HepG2 (cell line): ENCODE results near the gene ESYT3. TPM values are rescaled to one million over a fixed set of nuclear protein-coding genes. Genes with fewer than 3 reads are reported as not detected.

ENCODE experiments used
- ATAC-seq: fragments of 200-7000 bp; cut with Tn5 transposase; 3 replicates; pipeline ENCODE4 v1.9.1; 2020; ENCODE audit warnings: mild to moderate bottlenecking, moderate library complexity
- BruUV-seq: library from RNA; stranded (reverse); fragments of 400-500 nt; replicated peaks from 2 replicates; lab custom pipeline; 2021; lab: Mats Ljungman, UMichigan
- CTCF ChIA-PET: fragments of 300-600 bp; formaldehyde crosslinking; extraction: SDS; loops from one replicate; lab custom pipeline; 2021; ENCODE audit warnings: low total read pairs, inconsistent platforms, low intra/inter-chr PET ratio; lab: Yijun Ruan, JAX
- POLR2A ChIA-PET: fragments of 350-600 bp; sonication (Branson Sonifier 250); formaldehyde crosslinking; loops from one replicate; lab custom pipeline; 2020; ENCODE audit warnings: antibody characterized with exemption, inconsistent platforms; lab: Yijun Ruan, JAX
- DNase-seq: peaks from one replicate; pipeline ENCODE4 v3.0.0-alpha.2; 2015; ENCODE audit warnings: low spot score
- FAIRE-seq: peaks from 3 replicates; lab custom pipeline; 2011; peaks lifted over from hg19 to GRCh38; lab: Jason Lieb, UNC
- H2AFZ ChIP-seq: one replicate; pipeline ENCODE4 v1.6.1; 2011; ENCODE audit warnings: low read length, inconsistent platforms
- H3K27ac ChIP-seq: fragments of 300-600 bp; 3 replicates; pipeline ENCODE4 v1.8.0; 2011; ENCODE audit warnings: mixed run types, mild to moderate bottlenecking, mixed read lengths, low read length, inconsistent platforms; ENCODE audit not compliant: insufficient read depth; ENCODE audit errors: extremely low read length
- H3K27me3 ChIP-seq, 2 experiments: fragments of 200-600 bp in 1 of 2; 2 replicates in 1 of 2; 3 replicates in 1 of 2; pipeline versions ENCODE4 v1.6.0 to v1.8.0; 2011; ENCODE audit warnings: low read length in 2 of 2, mild to moderate bottlenecking in 2 of 2, moderate library complexity in 2 of 2, inconsistent platforms in 1 of 2; ENCODE audit not compliant: insufficient read depth in 2 of 2, control insufficient read depth in 1 of 2
- H3K36me3 ChIP-seq, 2 experiments: fragments of 200-600 bp in 1 of 2; replicated peaks in 1 of 2; 2 replicates in 1 of 2; 3 replicates in 1 of 2; pipeline versions ENCODE4 v1.5.1 to v1.8.0; 2011; ENCODE audit warnings: low read length in 2 of 2, inconsistent platforms in 1 of 2; ENCODE audit not compliant: insufficient read depth in 2 of 2, control insufficient read depth in 1 of 2
- H3K4me1 ChIP-seq: 2 replicates; pipeline ENCODE4 v1.5.1; 2012; ENCODE audit warnings: low read length, inconsistent platforms; ENCODE audit not compliant: insufficient read depth
- H3K4me2 ChIP-seq: 2 replicates; pipeline ENCODE4 v1.6.0; 2011; ENCODE audit warnings: low read depth, low read length, inconsistent platforms
- H3K4me3 ChIP-seq, 3 experiments: fragments of 200-600 bp in 1 of 3; sonication (generic), shearing (Covaris generic) in 1 of 3; replicated peaks in 1 of 3; 2 replicates each; pipeline ENCODE4 v1.5.1; 2011 to 2016; ENCODE audit warnings: low read length in 3 of 3, inconsistent platforms in 2 of 3, low read depth in 2 of 3, mild to moderate bottlenecking in 2 of 3, control low read depth in 1 of 3, mixed read lengths in 1 of 3; ENCODE audit not compliant: insufficient read depth in 1 of 3
- H3K79me2 ChIP-seq: one replicate; pipeline ENCODE4 v1.6.1; 2011; ENCODE audit warnings: low read length, inconsistent platforms; ENCODE audit not compliant: insufficient read depth
- H3K9ac ChIP-seq: 2 replicates; pipeline ENCODE4 v1.6.0; 2011; ENCODE audit warnings: mild to moderate bottlenecking, low read depth, low read length, inconsistent platforms; ENCODE audit not compliant: insufficient read depth
- H3K9me3 ChIP-seq: 2 replicates; pipeline ENCODE4 v1.5.1; 2012; ENCODE audit warnings: mild to moderate bottlenecking, low read length
- H4K20me1 ChIP-seq: 2 replicates; pipeline ENCODE4 v1.6.0; 2011; ENCODE audit warnings: inconsistent platforms, mild to moderate bottlenecking, low read length, moderate library complexity; ENCODE audit not compliant: insufficient read depth
- FOXA3 ChIP-seq: IDR thresholded peaks from 2 replicates; pipeline ENCODE4 v1.6.1; 2016; ENCODE audit warnings: missing genetic modification reagents, missing compliant biosample characterization
- HOXA7 ChIP-seq: sonication (generic); formaldehyde crosslinking; IDR thresholded peaks from 2 replicates; pipeline ENCODE4 v1.8.1; 2022; ENCODE audit warnings: mild to moderate bottlenecking, missing genetic modification reagents, moderate library complexity
- KDM6A ChIP-seq: IDR thresholded peaks from 2 replicates; pipeline ENCODE4 v1.6.1; 2016; ENCODE audit warnings: low read depth
- MED1 ChIP-seq: sonication (generic); formaldehyde crosslinking; IDR thresholded peaks from 2 replicates; pipeline ENCODE4 v1.4.0; 2020; ENCODE audit warnings: missing genetic modification reagents
- MEIS1 ChIP-seq: sonication (generic); formaldehyde crosslinking; IDR thresholded peaks from 2 replicates; pipeline ENCODE4 v1.9.0; 2021; ENCODE audit warnings: mild to moderate bottlenecking, missing genetic modification reagents, moderate library complexity, borderline replicate concordance
- MZF1 ChIP-seq: sonication (generic); formaldehyde crosslinking; IDR thresholded peaks from 2 replicates; pipeline ENCODE4 v1.8.1; 2023; ENCODE audit warnings: mild to moderate bottlenecking, missing genetic modification reagents, borderline replicate concordance
- POLR2A ChIP-seq, 2 experiments: IDR thresholded peaks; 2 replicates each; pipeline ENCODE4 v1.6.1; 2011; ENCODE audit warnings: low read depth in 2 of 2, low read length in 2 of 2, mild to moderate bottlenecking in 1 of 2, moderate library complexity in 1 of 2; ENCODE audit not compliant: insufficient read depth in 1 of 2
- RFXAP ChIP-seq: sonication (generic); formaldehyde crosslinking; IDR thresholded peaks from 2 replicates; pipeline ENCODE4 v1.4.0; 2020; ENCODE audit warnings: missing genetic modification reagents, borderline replicate concordance
- ZFYVE20 ChIP-seq: sonication (generic); formaldehyde crosslinking; IDR thresholded peaks from 2 replicates; pipeline ENCODE4 v1.8.0; 2023; ENCODE audit warnings: low read depth, mild to moderate bottlenecking, moderate library complexity, missing genetic modification reagents, borderline replicate concordance
- ZMYM4 ChIP-seq: sonication (generic); formaldehyde crosslinking; IDR thresholded peaks from 2 replicates; pipeline ENCODE4 v1.8.1; 2023; ENCODE audit warnings: mild to moderate bottlenecking, missing genetic modification reagents
- ZNF205 ChIP-seq: IDR thresholded peaks from 2 replicates; pipeline ENCODE4 v1.6.1; 2018; ENCODE audit warnings: missing biosample characterization, missing genetic modification reagents
- ZNF550 ChIP-seq: sonication (generic); formaldehyde crosslinking; IDR thresholded peaks from 2 replicates; pipeline ENCODE4 v1.4.0; 2020; ENCODE audit warnings: mild to moderate bottlenecking, missing genetic modification reagents, borderline replicate concordance
- ZNF605 ChIP-seq: sonication (generic); formaldehyde crosslinking; IDR thresholded peaks from 2 replicates; pipeline ENCODE4 v1.8.0; 2022; ENCODE audit warnings: mild to moderate bottlenecking, missing genetic modification reagents
- WGBS: methylation state at CpG from one replicate; pipeline ENCODE4 v1.1.6; 2017; ENCODE audit warnings: low lambda C conversion rate; 5-methylcytosine and 5-hydroxymethylcytosine counted together
- in situ Hi-C: cut with HindIII; loops from 2 replicates; pipeline ENCODE4 v1.10.0; 2017; ENCODE audit warnings: low pct_unique_long_range_greater_than_20kb; ENCODE audit not compliant: extremely low pct_ligation_motif_present
- intact Hi-C: fragments of 100-400 bp; cut with micrococcal nuclease; formaldehyde crosslinking; loops from one replicate; pipeline ENCODE4 v1.10.0; 2022; ENCODE audit not compliant: unreplicated experiment
- polyA plus RNA-seq, 8 experiments: library from polyadenylated mRNA; depleted of rRNA in 3 of 8; stranded (reverse) in 7 of 8; unstranded in 1 of 8; fragments of >200 nt; fragmentation: Illumina TruSeq in 4 of 8; extraction: Trizol in 4 of 8; gene quantifications; 2 replicates each; pipeline versions ENCODE4 v1.2.1 to v1.2.3, GENCODE V29; 2011 to 2016; ENCODE audit warnings: low read depth in 4 of 8, missing spikeins in 1 of 8, mixed read lengths in 1 of 8; ENCODE audit not compliant: insufficient read depth in 1 of 8
- total RNA-seq, 5 experiments: library from RNA; depleted of rRNA; stranded (reverse); fragments of >200 nt; fragmentation: Illumina TruSeq; extraction: Trizol; gene quantifications; 2 replicates each; pipeline ENCODE4 v1.2.3, GENCODE V29; 2016; ENCODE audit warnings: low read depth in 1 of 5
- TF ChIP-seq, protein P1 (sequence below): sonication (generic); formaldehyde crosslinking; IDR thresholded peaks from 2 replicates; pipeline ENCODE4 v1.4.0; 2020; ENCODE audit warnings: missing genetic modification reagents, mild to moderate bottlenecking, borderline replicate concordance
- TF ChIP-seq, protein P2 (sequence below): sonication (generic); formaldehyde crosslinking; IDR thresholded peaks from 2 replicates; pipeline ENCODE4 v1.9.0; 2021; ENCODE audit warnings: missing genetic modification reagents, borderline replicate concordance
- TF ChIP-seq, protein P3 (sequence below): IDR thresholded peaks from 2 replicates; pipeline ENCODE4 v1.6.1; 2016; ENCODE audit warnings: mild to moderate bottlenecking, missing biosample characterization, missing genetic modification reagents

The ESYT3 gene
- total and polyA plus RNA-seq, 2 of the 13 experiments (the other 11 are each of a cell fraction or from before 2014, with no cell fraction given): 1.5 to 4.1 TPM

DNA sequence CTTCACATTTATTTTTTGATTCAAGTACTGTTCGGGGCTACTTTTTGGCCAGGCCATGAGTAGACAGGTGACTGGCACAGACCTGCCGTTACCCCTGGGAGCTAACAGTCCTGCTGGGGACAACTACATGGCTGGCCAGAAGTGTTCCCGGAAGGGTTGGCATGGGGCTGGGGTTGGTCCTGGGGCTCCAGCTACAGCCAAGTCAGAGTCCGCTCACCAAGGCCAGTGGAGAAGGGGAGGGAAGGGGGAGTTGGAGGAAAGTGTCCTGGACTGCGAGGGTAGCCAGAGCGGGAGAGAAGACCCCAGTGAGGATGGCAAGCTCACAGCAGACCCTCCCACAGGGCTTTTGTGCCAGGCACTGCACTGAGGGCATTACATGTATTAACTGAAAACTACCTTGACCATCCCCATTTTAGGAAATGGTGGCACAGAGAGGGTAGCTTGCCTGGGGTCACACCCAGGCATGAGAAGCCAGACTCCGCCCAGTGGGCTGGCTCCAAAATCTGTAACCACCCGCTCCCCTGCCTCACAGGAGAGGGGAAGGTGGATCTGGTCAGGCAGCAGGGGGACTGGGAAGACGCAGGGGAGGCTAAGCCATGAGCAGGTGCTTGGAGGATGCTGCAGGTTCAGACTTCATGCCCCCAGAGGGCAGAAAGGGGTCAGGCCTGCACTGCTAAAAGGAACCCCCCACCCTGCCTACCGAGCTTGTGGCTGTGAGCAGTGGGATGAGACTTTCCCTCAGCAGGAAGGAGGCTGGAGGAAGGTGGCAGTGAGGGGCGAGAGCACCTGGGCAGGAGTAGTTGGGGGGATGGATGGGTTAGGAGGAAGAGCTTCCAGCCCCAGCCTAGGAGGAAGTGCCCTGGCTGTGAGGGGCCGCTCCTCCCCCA lies 38.3 kb upstream of the ESYT3 start (continued):
- TF ChIP-seq, protein P1, sequence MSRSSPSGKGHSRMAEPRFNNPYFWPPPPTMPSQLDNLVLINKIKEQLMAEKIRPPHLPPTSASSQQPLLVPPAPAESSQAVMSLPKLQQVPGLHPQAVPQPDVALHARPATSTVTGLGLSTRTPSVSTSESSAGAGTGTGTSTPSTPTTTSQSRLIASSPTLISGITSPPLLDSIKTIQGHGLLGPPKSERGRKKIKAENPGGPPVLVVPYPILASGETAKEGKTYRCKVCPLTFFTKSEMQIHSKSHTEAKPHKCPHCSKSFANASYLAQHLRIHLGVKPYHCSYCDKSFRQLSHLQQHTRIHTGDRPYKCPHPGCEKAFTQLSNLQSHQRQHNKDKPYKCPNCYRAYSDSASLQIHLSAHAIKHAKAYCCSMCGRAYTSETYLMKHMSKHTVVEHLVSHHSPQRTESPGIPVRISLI (CRISPR knock-in tag): no peak
- no peak for TF ChIP-seq ZNF205 (CRISPR knock-in tag)

DNA sequence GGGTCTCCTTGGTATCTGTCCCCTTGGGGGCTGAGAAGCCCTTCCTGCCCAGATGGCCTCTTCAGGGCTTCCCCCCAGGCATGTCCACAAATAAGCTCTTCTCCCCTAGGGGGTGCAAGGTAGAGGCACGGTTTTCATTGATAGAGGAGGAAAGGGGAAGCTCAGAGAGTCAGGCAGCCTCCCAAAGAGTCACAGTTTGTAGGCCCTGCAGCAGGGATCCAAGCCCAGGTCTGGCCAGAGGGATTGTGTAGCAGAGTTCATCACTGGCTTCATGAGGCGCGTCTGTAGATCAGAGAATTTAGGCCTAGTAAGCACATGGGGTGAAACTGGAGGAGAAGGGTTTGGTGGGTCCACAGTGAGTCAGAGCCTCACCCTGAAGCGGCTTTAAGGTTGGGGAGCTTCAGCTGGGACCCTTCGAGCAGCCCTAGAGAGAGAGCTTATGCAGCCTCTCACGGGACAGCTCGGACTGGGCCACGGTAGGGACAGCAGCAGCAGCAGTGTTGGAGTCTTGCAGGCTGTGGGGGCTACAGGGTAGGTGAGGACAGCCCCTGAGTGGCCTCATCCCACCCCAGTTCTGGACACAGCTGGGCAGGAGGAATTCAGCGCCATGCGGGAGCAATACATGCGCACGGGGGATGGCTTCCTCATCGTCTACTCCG lies 37.5 kb upstream of the ESYT3 start:
- no TSS peak for BruUV-seq
- no peaks in the 10 kb centered on the region for H3K36me3 ChIP-seq
- no peak overlapping the region for H2AFZ ChIP-seq
- H4K20me1 ChIP-seq: no peaks in the 10 kb centered on the region
- ChIA-PET CTCF (no interaction called here), POLR2A (no interaction called here)
- FAIRE-seq (no peak), DNase-seq (no peak), ATAC-seq (no peak)
- H3K9me3 ChIP-seq: no peaks in the 10 kb centered on the region
- H3K79me2 ChIP-seq: no peaks in the 10 kb centered on the region
- no peaks in the 10 kb centered on the region for H3K27me3 ChIP-seq
- no peak overlapping the region for H3K4me3 ChIP-seq
- intact Hi-C loops (loop anchor here (5.0 kb wide), 2 partner anchors 35 to 65 kb away; no protein-coding TSS in a partner anchor), in situ Hi-C loops (loop anchor here (5.0 kb wide), 1 partner anchor 50 kb away; the partner anchor contains the start of gene MRAS)
- WGBS: 100% methylated on average over 8 of the region's 14 CpGs
- peaks cover 40% of the 10 kb centered on the region for H3K4me1 ChIP-seq
- no peak overlapping the region for H3K9ac ChIP-seq
- no peak overlapping the region for H3K4me2 ChIP-seq
- no peak overlapping the region for H3K27ac ChIP-seq
- TF ChIP-seq FOXA3 (no peak), MZF1 (no peak), MED1 (CRISPR knock-in tag) (no peak), MEIS1 (CRISPR knock-in tag) (no peak), RFXAP (CRISPR knock-in tag) (no peak), ZFYVE20 (CRISPR knock-in tag) (no peak), HOXA7 (CRISPR knock-in tag) (no peak), ZNF605 (CRISPR knock-in tag) (no peak), ZNF205 (CRISPR knock-in tag) (no peak), POLR2A (IDR thresholded peaks at IDR 0.05; ENCODE audit: insufficient read depth in 1 of 2, low read depth in 2 of 2, low read length in 2 of 2) (no peak), KDM6A (CRISPR knock-in tag) (no peak), ZMYM4 (CRISPR knock-in tag) (no peak), ZNF550 (CRISPR knock-in tag) (no peak)
- TF ChIP-seq, protein P2, sequence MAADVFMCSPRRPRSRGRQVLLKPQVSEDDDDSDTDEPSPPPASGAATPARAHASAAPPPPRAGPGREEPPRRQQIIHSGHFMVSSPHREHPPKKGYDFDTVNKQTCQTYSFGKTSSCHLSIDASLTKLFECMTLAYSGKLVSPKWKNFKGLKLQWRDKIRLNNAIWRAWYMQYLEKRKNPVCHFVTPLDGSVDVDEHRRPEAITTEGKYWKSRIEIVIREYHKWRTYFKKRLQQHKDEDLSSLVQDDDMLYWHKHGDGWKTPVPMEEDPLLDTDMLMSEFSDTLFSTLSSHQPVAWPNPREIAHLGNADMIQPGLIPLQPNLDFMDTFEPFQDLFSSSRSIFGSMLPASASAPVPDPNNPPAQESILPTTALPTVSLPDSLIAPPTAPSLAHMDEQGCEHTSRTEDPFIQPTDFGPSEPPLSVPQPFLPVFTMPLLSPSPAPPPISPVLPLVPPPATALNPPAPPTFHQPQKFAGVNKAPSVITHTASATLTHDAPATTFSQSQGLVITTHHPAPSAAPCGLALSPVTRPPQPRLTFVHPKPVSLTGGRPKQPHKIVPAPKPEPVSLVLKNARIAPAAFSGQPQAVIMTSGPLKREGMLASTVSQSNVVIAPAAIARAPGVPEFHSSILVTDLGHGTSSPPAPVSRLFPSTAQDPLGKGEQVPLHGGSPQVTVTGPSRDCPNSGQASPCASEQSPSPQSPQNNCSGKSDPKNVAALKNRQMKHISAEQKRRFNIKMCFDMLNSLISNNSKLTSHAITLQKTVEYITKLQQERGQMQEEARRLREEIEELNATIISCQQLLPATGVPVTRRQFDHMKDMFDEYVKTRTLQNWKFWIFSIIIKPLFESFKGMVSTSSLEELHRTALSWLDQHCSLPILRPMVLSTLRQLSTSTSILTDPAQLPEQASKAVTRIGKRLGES (CRISPR knock-in tag): no peak
- TF ChIP-seq, protein P3, sequence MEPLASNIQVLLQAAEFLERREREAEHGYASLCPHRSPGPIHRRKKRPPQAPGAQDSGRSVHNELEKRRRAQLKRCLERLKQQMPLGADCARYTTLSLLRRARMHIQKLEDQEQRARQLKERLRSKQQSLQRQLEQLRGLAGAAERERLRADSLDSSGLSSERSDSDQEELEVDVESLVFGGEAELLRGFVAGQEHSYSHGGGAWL (CRISPR knock-in tag): no peak
